GM12878 (cell line): Measurements from ENCODE around the gene LRP1B. TPM values are rescaled to one million over a fixed set of nuclear protein-coding genes. Genes with fewer than 3 reads are reported as not detected.

Source experiments
- ASH2L ChIP-seq: fragments of 300-600, 200-600 bp; sonication (generic); IDR thresholded peaks from 2 replicates; pipeline ENCODE4 v1.6.1; 2017; ENCODE audit warnings: low read depth, mild to moderate bottlenecking, borderline replicate concordance
- EGR1 ChIP-seq, 2 experiments: IDR thresholded peaks; 1 replicate in 1 of 2; 2 replicates in 1 of 2; pipeline ENCODE4 v1.6.1; 2011 to 2012; ENCODE audit warnings: low read depth in 2 of 2, low read length in 2 of 2, borderline replicate concordance in 1 of 2, mild to moderate bottlenecking in 1 of 2, moderate library complexity in 1 of 2
- GABPA ChIP-seq: IDR thresholded peaks from 2 replicates; pipeline ENCODE4 v1.6.1; 2014; ENCODE audit warnings: antibody characterized with exemption, low read depth, mild to moderate bottlenecking, inconsistent platforms
- HDGF ChIP-seq: fragments of 450-650 bp; IDR thresholded peaks from 2 replicates; pipeline ENCODE4 v1.6.1; 2016; ENCODE audit warnings: antibody characterized with exemption
- RFX5 ChIP-seq: IDR thresholded peaks from 2 replicates; pipeline ENCODE4 v1.6.1; 2011; ENCODE audit warnings: low read depth, low read length, improper control_type of control experiment
- polyA plus RNA-seq, 11 experiments: library from polyadenylated mRNA; depleted of rRNA in 4 of 11; unstranded in 6 of 11; stranded (reverse) in 5 of 11; fragments of >200 nt; fragmentation: Nextera tagmentation in 4 of 11; fragmentation: Illumina TruSeq in 1 of 11; extraction: Ambion mirVana in 4 of 11; extraction: Trizol in 1 of 11; gene quantifications; 1 replicate in 1 of 11; 2 replicates in 10 of 11; pipeline versions ENCODE4 v1.2.1 to v1.2.3, GENCODE V29; 2011 to 2016; ENCODE audit warnings: inconsistent platforms in 2 of 11, missing spikeins in 2 of 11, low read depth in 1 of 11
- total RNA-seq, 4 experiments: library from RNA; depleted of rRNA in 3 of 4; stranded (reverse); fragments of >200 nt in 3 of 4; fragmentation: Illumina TruSeq in 1 of 4; extraction: Trizol in 1 of 4; gene quantifications; 2 replicates each; pipeline versions ENCODE4 v1.2.1 to v1.2.3, GENCODE V29; 2013 to 2021
- TF ChIP-seq, protein P1 (sequence below): fragments of 450-650 bp; formaldehyde crosslinking; IDR thresholded peaks from 2 replicates; pipeline ENCODE4 v1.4.0; 2022; ENCODE audit warnings: mild to moderate bottlenecking, moderate library complexity
- TF ChIP-seq, protein P2 (sequence below): IDR thresholded peaks from 2 replicates; pipeline ENCODE4 v1.6.1; 2011; ENCODE audit warnings: mild to moderate bottlenecking, low read depth, low read length, moderate library complexity; ENCODE audit not compliant: insufficient replicate concordance
- TF ChIP-seq, protein P3 (sequence below): fragments of 450-650 bp; IDR thresholded peaks from 2 replicates; pipeline ENCODE4 v1.6.1; 2017; ENCODE audit warnings: mild to moderate bottlenecking, moderate library complexity

The LRP1B gene
- total and polyA plus RNA-seq, 10 of the 15 experiments (the other 5 are each of a cell fraction or from before 2014, with no cell fraction given): under 0.01 to 0.06 (median 0.03) TPM; not detected in 5

DNA sequence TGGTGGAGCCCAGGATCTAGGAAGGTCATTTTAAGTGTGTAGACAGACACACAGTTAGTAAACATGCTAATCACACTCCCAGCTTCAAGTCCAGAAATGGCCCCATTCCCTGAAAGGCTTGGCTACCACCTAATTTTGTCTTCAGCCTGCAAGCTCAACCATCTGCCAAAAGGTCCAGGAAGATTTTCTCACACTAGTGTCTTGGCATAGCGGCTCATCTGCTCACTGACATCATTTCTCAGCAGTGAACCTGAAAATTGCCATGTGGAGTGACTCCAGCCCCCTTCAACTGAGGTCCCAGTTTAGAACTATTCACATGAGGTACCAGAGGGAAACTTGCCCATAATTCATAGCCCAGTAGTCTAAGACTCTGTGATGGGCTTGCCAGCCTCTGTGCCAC, 748.9 kb downstream of the LRP1B start (continued):
- TF ChIP-seq, protein P1, sequence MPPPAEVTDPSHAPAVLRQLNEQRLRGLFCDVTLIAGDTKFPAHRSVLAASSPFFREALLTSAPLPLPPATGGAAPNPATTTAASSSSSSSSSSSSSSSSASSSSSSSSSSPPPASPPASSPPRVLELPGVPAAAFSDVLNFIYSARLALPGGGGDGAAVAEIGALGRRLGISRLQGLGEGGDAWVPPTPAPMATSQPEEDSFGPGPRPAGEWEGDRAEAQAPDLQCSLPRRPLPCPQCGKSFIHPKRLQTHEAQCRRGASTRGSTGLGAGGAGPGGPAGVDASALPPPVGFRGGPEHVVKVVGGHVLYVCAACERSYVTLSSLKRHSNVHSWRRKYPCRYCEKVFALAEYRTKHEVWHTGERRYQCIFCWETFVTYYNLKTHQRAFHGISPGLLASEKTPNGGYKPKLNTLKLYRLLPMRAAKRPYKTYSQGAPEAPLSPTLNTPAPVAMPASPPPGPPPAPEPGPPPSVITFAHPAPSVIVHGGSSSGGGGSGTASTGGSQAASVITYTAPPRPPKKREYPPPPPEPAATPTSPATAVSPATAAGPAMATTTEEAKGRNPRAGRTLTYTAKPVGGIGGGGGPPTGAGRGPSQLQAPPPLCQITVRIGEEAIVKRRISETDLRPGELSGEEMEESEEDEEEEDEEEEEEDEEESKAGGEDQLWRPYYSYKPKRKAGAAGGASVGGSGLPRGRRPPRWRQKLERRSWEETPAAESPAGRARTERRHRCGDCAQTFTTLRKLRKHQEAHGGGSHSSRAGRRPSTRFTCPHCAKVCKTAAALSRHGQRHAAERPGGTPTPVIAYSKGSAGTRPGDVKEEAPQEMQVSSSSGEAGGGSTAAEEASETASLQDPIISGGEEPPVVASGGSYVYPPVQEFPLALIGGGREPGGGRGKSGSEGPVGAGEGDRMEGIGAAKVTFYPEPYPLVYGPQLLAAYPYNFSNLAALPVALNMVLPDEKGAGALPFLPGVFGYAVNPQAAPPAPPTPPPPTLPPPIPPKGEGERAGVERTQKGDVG: no peak
- TF ChIP-seq, protein P2, sequence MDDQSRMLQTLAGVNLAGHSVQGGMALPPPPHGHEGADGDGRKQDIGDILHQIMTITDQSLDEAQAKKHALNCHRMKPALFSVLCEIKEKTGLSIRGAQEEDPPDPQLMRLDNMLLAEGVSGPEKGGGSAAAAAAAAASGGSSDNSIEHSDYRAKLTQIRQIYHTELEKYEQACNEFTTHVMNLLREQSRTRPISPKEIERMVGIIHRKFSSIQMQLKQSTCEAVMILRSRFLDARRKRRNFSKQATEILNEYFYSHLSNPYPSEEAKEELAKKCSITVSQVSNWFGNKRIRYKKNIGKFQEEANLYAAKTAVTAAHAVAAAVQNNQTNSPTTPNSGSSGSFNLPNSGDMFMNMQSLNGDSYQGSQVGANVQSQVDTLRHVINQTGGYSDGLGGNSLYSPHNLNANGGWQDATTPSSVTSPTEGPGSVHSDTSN: no peak
- no peak for TF ChIP-seq GABPA
- TF ChIP-seq RFX5: no peak
- no peak for TF ChIP-seq EGR1 (IDR thresholded peaks at IDR 0.05; ENCODE audit: borderline replicate concordance in 1 of 2, low read depth in 2 of 2, low read length in 2 of 2)
- TF ChIP-seq, protein P3, sequence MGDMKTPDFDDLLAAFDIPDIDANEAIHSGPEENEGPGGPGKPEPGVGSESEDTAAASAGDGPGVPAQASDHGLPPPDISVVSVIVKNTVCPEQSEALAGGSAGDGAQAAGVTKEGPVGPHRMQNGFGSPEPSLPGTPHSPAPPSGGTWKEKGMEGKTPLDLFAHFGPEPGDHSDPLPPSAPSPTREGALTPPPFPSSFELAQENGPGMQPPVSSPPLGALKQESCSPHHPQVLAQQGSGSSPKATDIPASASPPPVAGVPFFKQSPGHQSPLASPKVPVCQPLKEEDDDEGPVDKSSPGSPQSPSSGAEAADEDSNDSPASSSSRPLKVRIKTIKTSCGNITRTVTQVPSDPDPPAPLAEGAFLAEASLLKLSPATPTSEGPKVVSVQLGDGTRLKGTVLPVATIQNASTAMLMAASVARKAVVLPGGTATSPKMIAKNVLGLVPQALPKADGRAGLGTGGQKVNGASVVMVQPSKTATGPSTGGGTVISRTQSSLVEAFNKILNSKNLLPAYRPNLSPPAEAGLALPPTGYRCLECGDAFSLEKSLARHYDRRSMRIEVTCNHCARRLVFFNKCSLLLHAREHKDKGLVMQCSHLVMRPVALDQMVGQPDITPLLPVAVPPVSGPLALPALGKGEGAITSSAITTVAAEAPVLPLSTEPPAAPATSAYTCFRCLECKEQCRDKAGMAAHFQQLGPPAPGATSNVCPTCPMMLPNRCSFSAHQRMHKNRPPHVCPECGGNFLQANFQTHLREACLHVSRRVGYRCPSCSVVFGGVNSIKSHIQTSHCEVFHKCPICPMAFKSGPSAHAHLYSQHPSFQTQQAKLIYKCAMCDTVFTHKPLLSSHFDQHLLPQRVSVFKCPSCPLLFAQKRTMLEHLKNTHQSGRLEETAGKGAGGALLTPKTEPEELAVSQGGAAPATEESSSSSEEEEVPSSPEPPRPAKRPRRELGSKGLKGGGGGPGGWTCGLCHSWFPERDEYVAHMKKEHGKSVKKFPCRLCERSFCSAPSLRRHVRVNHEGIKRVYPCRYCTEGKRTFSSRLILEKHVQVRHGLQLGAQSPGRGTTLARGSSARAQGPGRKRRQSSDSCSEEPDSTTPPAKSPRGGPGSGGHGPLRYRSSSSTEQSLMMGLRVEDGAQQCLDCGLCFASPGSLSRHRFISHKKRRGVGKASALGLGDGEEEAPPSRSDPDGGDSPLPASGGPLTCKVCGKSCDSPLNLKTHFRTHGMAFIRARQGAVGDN: no peak
- TF ChIP-seq HDGF: no peak
- no peak for TF ChIP-seq ASH2L
